HepG2 (cell line): ENCODE results near the gene ETFA. TPM values are rescaled to one million over a fixed set of nuclear protein-coding genes. Genes with fewer than 3 reads are reported as not detected.

Source experiments
- ETS1 ChIP-seq: sonication (generic); formaldehyde crosslinking; IDR thresholded peaks from 2 replicates; pipeline ENCODE4 v1.4.0; 2020; ENCODE audit warnings: missing genetic modification reagents
- FOXP1 ChIP-seq, 2 experiments: fragments of 450-650 bp in 1 of 2; IDR thresholded peaks; 2 replicates each; pipeline ENCODE4 v1.6.1; 2017 to 2018; ENCODE audit warnings: antibody characterized with exemption in 1 of 2
- HMG20B ChIP-seq: conservative IDR thresholded peaks from 2 replicates; pipeline ENCODE4 v1.6.1; 2016; ENCODE audit warnings: missing genetic modification reagents, missing compliant biosample characterization
- MAF1 ChIP-seq: sonication (generic); formaldehyde crosslinking; IDR thresholded peaks from 2 replicates; pipeline ENCODE4 v1.5.0; 2020; ENCODE audit warnings: missing genetic modification reagents, borderline replicate concordance
- NONO ChIP-seq, 2 experiments: fragments of 450-650 bp in 1 of 2; sonication (generic) in 1 of 2; formaldehyde crosslinking in 1 of 2; IDR thresholded peaks in 1 of 2; conservative IDR thresholded peaks in 1 of 2; 2 replicates each; pipeline versions ENCODE4 v1.6.1 to v1.8.0; 2017 to 2022; ENCODE audit warnings: mild to moderate bottlenecking in 1 of 2, missing genetic modification reagents in 1 of 2, moderate library complexity in 1 of 2
- PLSCR1 ChIP-seq: sonication (generic); formaldehyde crosslinking; IDR thresholded peaks from 2 replicates; pipeline ENCODE4 v1.5.0; 2020; ENCODE audit warnings: missing genetic modification reagents, mild to moderate bottlenecking, borderline replicate concordance
- POLR2AphosphoS5 ChIP-seq: IDR thresholded peaks from 2 replicates; pipeline ENCODE4 v1.6.1; 2012; ENCODE audit warnings: low read depth, low read length
- XRCC5 ChIP-seq: fragments of 200-400 bp; formaldehyde crosslinking; optimal IDR thresholded peaks from 2 replicates; pipeline ENCODE3; 2017; ENCODE audit warnings: mild to moderate bottlenecking, low read length
- ZBTB20 ChIP-seq: sonication (generic); formaldehyde crosslinking; IDR thresholded peaks from 2 replicates; pipeline ENCODE4 v1.8.1; 2023; ENCODE audit warnings: missing genetic modification reagents, low read depth, mild to moderate bottlenecking, borderline replicate concordance
- ZNF318 ChIP-seq: sonication (generic); formaldehyde crosslinking; IDR thresholded peaks from 2 replicates; pipeline ENCODE4 v1.4.0; 2020; ENCODE audit warnings: mild to moderate bottlenecking, missing genetic modification reagents
- ZNF354B ChIP-seq: sonication (generic); formaldehyde crosslinking; IDR thresholded peaks from 2 replicates; pipeline ENCODE4 v1.8.0; 2022; ENCODE audit warnings: mild to moderate bottlenecking, missing genetic modification reagents
- ZNF362 ChIP-seq: sonication (generic); formaldehyde crosslinking; IDR thresholded peaks from 2 replicates; pipeline ENCODE4 v1.4.0; 2020; ENCODE audit warnings: missing genetic modification reagents, mild to moderate bottlenecking, borderline replicate concordance
- ZNF597 ChIP-seq: sonication (generic); formaldehyde crosslinking; IDR thresholded peaks from 2 replicates; pipeline ENCODE4 v1.5.0; 2020; ENCODE audit warnings: missing genetic modification reagents
- ZNF749 ChIP-seq: sonication (generic); formaldehyde crosslinking; IDR thresholded peaks from 2 replicates; pipeline ENCODE4 v1.8.0; 2022; ENCODE audit warnings: mild to moderate bottlenecking, missing genetic modification reagents, moderate library complexity, borderline replicate concordance
- ZSCAN9 ChIP-seq: IDR thresholded peaks from 2 replicates; pipeline ENCODE4 v1.6.1; 2016; ENCODE audit warnings: borderline replicate concordance
- polyA plus RNA-seq, 8 experiments: library from polyadenylated mRNA; depleted of rRNA in 3 of 8; stranded (reverse) in 7 of 8; unstranded in 1 of 8; fragments of >200 nt; fragmentation: Illumina TruSeq in 4 of 8; extraction: Trizol in 4 of 8; gene quantifications; 2 replicates each; pipeline versions ENCODE4 v1.2.1 to v1.2.3, GENCODE V29; 2011 to 2016; ENCODE audit warnings: low read depth in 4 of 8, missing spikeins in 1 of 8, mixed read lengths in 1 of 8; ENCODE audit not compliant: insufficient read depth in 1 of 8
- total RNA-seq, 5 experiments: library from RNA; depleted of rRNA; stranded (reverse); fragments of >200 nt; fragmentation: Illumina TruSeq; extraction: Trizol; gene quantifications; 2 replicates each; pipeline ENCODE4 v1.2.3, GENCODE V29; 2016; ENCODE audit warnings: low read depth in 1 of 5

ETFA gene
- total and polyA plus RNA-seq, 2 of the 13 experiments (the other 11 are each of a cell fraction or from before 2014, with no cell fraction given): 291 to 396 TPM

- no peak for TF ChIP-seq ZNF318 (CRISPR knock-in tag)
- no peak for TF ChIP-seq HMG20B
- TF ChIP-seq FOXP1 (IDR thresholded peaks at IDR 0.05): no peak
- no peak for TF ChIP-seq FOXP1 (CRISPR knock-in tag; IDR thresholded peaks at IDR 0.05)
- TF ChIP-seq ZSCAN9 (CRISPR knock-in tag): no peak
- no peak for TF ChIP-seq ZNF354B
- TF ChIP-seq XRCC5: peak; percentile 15
- TF ChIP-seq ZNF749 (CRISPR knock-in tag): no peak
- TF ChIP-seq ZBTB20 (CRISPR knock-in tag): no peak
- TF ChIP-seq ZNF362: no peak
- no peak for TF ChIP-seq MAF1 (CRISPR knock-in tag)
- no peak for TF ChIP-seq NONO (IDR thresholded peaks at IDR 0.05)
- 0 out of 2 replicates have a peak, but pooled peaks have one; percentile 48 for TF ChIP-seq NONO (CRISPR knock-in tag; conservative IDR thresholded peaks at IDR 0.05)
- no peak for TF ChIP-seq POLR2AphosphoS5
- TF ChIP-seq PLSCR1 (CRISPR knock-in tag): no peak
- no peak for TF ChIP-seq ETS1 (CRISPR knock-in tag)
- no peak for TF ChIP-seq ZNF597
These were observed 34.3 kb upstream of the ETFA start (continued) for GRCh38 chr15:76345583-76345879.
